Measurements from ENCODE around the gene RPS29. TPM values are rescaled to one million over a fixed set of nuclear protein-coding genes. Genes with fewer than 3 reads are reported as not detected.

Gene RPS29
- total and polyA plus RNA-seq, 2 of the 13 experiments (the other 11 are each of a cell fraction or from before 2014, with no cell fraction given): 4,303 to 8,215 TPM

GRCh38 chr14:49585803-49586672 is at the start of gene RPS29 (continued):
- TF ChIP-seq ATF1 (CRISPR knock-in tag; IDR thresholded peaks at IDR 0.05) (peak; percentile 94), EED (CRISPR knock-in tag; IDR thresholded peaks at IDR 0.05) (0 out of 2 replicates have a peak, but pooled peaks have one; percentile 24), KDM4B (CRISPR knock-in tag; IDR thresholded peaks at IDR 0.05) (peak; percentile 34; the same call in 1 of the 2 replicates), ZSCAN5A (CRISPR knock-in tag; IDR thresholded peaks at IDR 0.05; ENCODE audit: borderline replicate concordance) (peak; percentile 46; the same call in 1 of the 2 replicates), MAFG (CRISPR knock-in tag; IDR thresholded peaks at IDR 0.05) (no peak), ZNF383 (CRISPR knock-in tag; IDR thresholded peaks at IDR 0.05; ENCODE audit: borderline replicate concordance) (no peak), SNAPC5 (CRISPR knock-in tag; IDR thresholded peaks at IDR 0.05; ENCODE audit: borderline replicate concordance) (no peak; the same call in 1 of the 2 replicates), GTF2F1 (IDR thresholded peaks at IDR 0.05; ENCODE audit: low read length) (peak; percentile 46; the same call in 1 of the 2 replicates), ARNT (IDR thresholded peaks at IDR 0.05) (no peak), TP53 (CRISPR knock-in tag; conservative IDR thresholded peaks at IDR 0.05) (peak; percentile 4; the same call in 1 of the 2 replicates), GABPA (IDR thresholded peaks at IDR 0.05; ENCODE audit: low read depth, low read length) (no peak), GABPA (CRISPR knock-in tag; IDR thresholded peaks at IDR 0.05; ENCODE audit: low read depth) (peak; percentile 44; the same call in 1 of the 2 replicates), HDAC1 (CRISPR knock-in tag; IDR thresholded peaks at IDR 0.05) (peak; percentile 72), ZBTB3 (CRISPR knock-in tag; IDR thresholded peaks at IDR 0.05; ENCODE audit: borderline replicate concordance, low read depth) (no peak), ZNF337 (CRISPR knock-in tag; IDR thresholded peaks at IDR 0.05; ENCODE audit: borderline replicate concordance, low read depth) (no peak), AGO1 (IDR thresholded peaks at IDR 0.05; ENCODE audit: low read depth, low read length, poor library complexity, severe bottlenecking) (no peak), MEIS2 (CRISPR knock-in tag; IDR thresholded peaks at IDR 0.05) (no peak), TFDP1 (CRISPR knock-in tag; IDR thresholded peaks at IDR 0.05; ENCODE audit: borderline replicate concordance) (no peak), ZNF136 (CRISPR knock-in tag; IDR thresholded peaks at IDR 0.05; ENCODE audit: low read depth) (no peak), SNAPC4 (CRISPR knock-in tag; IDR thresholded peaks at IDR 0.05) (peak; percentile 24; the same call in 1 of the 2 replicates), ATAD3A (CRISPR knock-in tag; IDR thresholded peaks at IDR 0.05) (no peak), RARG (CRISPR knock-in tag; IDR thresholded peaks at IDR 0.05; ENCODE audit: low read depth) (no peak)
